GM12891 (cell line): ENCODE measurements around the gene IQCK.

Experiments
- DNase-seq: peaks from one replicate; pipeline ENCODE4 v3.0.0; 2011; ENCODE audit warnings: low spot score; ENCODE audit not compliant: insufficient read length
- FAIRE-seq: peaks from 2 replicates; lab custom pipeline; 2011; peaks lifted over from hg19 to GRCh38; lab: Jason Lieb, UNC
- PAX5 ChIP-seq: IDR thresholded peaks from 2 replicates; pipeline ENCODE4 v1.6.1; 2011; ENCODE audit warnings: low read length, moderate library complexity, mild to moderate bottlenecking; ENCODE audit not compliant: insufficient read depth, severe bottlenecking
- POLR2A ChIP-seq: IDR thresholded peaks from 2 replicates; pipeline ENCODE4 v1.6.1; 2011; ENCODE audit warnings: low read depth, low read length, control low read depth
- POLR2AphosphoS5 ChIP-seq: IDR thresholded peaks from 2 replicates; pipeline ENCODE4 v1.6.1; 2011; ENCODE audit warnings: low read depth, low read length, control low read depth
- POU2F2 ChIP-seq: IDR thresholded peaks from 2 replicates; pipeline ENCODE4 v1.6.1; 2011; ENCODE audit warnings: low read depth, mild to moderate bottlenecking, control low read depth, low read length, moderate library complexity
- SPI1 ChIP-seq: IDR thresholded peaks from 2 replicates; pipeline ENCODE4 v1.6.1; 2011; ENCODE audit warnings: low read depth, low read length, control low read depth
- TAF1 ChIP-seq: IDR thresholded peaks from 2 replicates; pipeline ENCODE4 v1.6.1; 2011; ENCODE audit warnings: low read depth, low read length, control low read depth

The IQCK gene

GRCh38 chr16:19766554-19766884, 48.4 kb downstream of the IQCK start:
- DNase-seq: no peak

DNA sequence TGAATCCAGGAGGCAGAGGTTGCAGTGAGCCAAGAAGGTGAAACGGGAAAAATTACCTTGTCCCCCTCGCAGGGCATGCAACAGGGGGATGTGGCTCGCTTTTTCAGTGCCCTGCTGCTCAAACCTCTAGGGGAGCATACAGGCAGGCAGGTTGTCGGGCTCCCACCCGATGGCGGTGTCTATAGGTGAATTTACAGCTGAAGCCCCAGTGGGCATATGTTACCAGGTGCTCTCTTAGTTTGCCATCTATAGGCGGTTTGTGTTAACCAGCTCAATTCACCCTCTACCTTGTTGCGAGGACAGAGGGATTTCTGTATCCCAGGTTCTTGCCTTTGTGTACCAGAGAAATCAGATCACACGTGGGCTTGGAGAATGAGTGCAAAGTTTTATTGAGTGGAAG, 48.9 kb downstream of the IQCK start:
- FAIRE-seq: no peak
- DNase-seq: no peak
- TF ChIP-seq TAF1 (no peak), PAX5 (no peak), POU2F2 (no peak), POLR2A (no peak), POLR2AphosphoS5 (no peak), SPI1 (no peak)

More at GRCh38 chr16:19766554-19766884, 48.4 kb downstream of the IQCK start:
- TF ChIP-seq POLR2AphosphoS5 (no peak), PAX5 (no peak), POLR2A (no peak), TAF1 (no peak), SPI1 (no peak), POU2F2 (no peak)
- no peak for FAIRE-seq

- FAIRE-seq: no peak
- DNase-seq: no peak
- TF ChIP-seq POU2F2 (no peak), SPI1 (no peak), TAF1 (no peak), POLR2A (no peak), PAX5 (no peak), POLR2AphosphoS5 (no peak)
These were observed 49.4 kb downstream of the IQCK start for GRCh38 chr16:19767497-19767896.

DNA sequence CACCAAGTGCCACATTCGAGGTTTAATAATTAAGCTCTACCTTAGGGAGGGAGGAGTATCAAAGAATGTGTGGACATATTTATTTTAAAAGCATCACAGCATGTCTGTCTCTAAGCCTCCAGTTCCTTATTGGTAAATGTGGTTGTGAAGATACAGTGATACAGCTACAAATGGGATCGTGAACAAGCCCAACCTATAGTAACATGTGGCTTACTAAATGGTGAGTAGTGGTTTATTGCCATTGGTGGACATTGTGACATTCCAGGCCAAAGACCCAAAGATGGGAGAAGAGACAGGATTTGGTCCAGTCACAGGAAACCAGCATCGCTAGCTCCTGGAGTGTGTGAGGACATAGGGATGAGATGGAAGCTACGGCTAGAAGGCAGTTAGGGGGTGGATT, 51.2 kb downstream of the IQCK start:
- no peak for DNase-seq
- TF ChIP-seq TAF1: no peak
- no peak for TF ChIP-seq POU2F2
- no peak for TF ChIP-seq PAX5
- TF ChIP-seq SPI1: no peak
- TF ChIP-seq POLR2A: no peak
- TF ChIP-seq POLR2AphosphoS5: no peak
- FAIRE-seq: no peak

GRCh38 chr16:19771040-19771439, 53.0 kb downstream of the IQCK start:
- TF ChIP-seq PAX5 (no peak), POU2F2 (no peak), SPI1 (no peak), POLR2AphosphoS5 (no peak), TAF1 (no peak), POLR2A (no peak)
- DNase-seq: no peak
- no peak for FAIRE-seq

DNA sequence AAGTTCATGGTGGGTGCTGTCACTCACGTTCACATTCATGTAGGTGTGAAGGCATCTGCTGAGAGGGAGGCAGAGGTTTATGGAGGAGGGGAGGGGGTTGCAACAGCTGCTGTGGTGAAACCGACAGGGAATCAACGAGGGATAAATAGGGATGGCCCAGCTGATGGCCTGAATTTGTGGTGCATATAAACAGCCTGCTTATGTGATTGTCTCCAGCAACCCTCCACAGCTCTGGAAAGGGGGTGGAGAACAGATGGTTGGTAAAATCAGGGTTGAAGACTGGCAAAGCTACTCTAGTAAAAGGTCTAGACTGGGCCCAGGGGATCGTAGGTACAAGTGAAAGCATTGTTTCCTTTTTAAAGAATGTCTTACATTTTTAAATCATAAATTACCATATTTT, 53.7 kb downstream of the IQCK start:
- FAIRE-seq: no peak
- TF ChIP-seq PAX5: no peak
- no peak for TF ChIP-seq TAF1
- no peak for TF ChIP-seq POU2F2
- no peak for TF ChIP-seq POLR2AphosphoS5
- TF ChIP-seq SPI1: no peak
- TF ChIP-seq POLR2A: no peak

DNA sequence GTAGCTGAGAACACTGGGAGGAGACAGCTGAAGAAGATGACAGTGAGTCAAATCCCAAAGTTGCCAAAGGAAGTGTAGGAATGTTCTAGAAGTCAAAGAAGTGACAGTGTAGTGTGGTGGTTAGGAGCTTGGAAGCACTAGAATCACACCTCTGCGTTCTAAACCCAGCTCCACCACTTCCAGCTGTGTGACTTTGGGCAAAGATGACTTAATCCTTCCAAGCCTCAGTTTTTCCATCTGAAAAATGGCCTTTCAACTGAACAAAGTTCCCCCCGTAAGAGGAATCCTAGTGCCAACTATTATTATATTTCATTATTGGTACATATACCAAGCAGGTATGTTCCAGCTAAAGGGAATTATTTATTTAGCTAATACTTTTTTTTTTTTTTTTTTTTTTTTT, 56.0 kb downstream of the IQCK start:
- DNase-seq (no peak), FAIRE-seq (no peak)
- TF ChIP-seq POLR2AphosphoS5: no peak
- TF ChIP-seq PAX5: no peak
- TF ChIP-seq SPI1: no peak
- no peak for TF ChIP-seq POLR2A
- TF ChIP-seq TAF1: no peak
- TF ChIP-seq POU2F2: no peak

More for the DNA sequence above, 53.7 kb downstream of the IQCK start:
- DNase-seq: no peak

DNA sequence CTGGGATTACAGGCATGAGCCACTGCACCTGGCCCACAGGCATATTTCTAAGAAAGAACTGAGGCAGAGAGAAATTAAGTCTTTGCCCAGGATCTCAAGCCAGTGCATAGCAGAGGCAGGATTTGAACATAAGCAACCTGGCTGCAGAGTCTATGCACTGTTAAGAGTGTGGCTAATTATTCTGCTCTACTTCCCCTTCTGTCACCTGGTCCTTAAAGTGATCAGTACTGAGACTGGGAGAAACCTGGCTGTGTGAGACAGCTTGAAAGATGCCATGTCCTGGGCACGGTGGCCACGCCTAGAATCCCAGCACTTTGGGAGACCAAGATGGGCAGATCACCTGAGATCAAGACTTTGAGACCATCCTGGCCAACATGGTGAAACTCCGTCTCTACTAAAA, 58.1 kb downstream of the IQCK start:
- DNase-seq (no peak), FAIRE-seq (peak; percentile 73)
- TF ChIP-seq POU2F2: no peak
- TF ChIP-seq POLR2A: no peak
- no peak for TF ChIP-seq SPI1
- no peak for TF ChIP-seq POLR2AphosphoS5
- no peak for TF ChIP-seq TAF1
- TF ChIP-seq PAX5: no peak

- FAIRE-seq: no peak
- DNase-seq: no peak
- TF ChIP-seq POU2F2: no peak
- no peak for TF ChIP-seq PAX5
- TF ChIP-seq SPI1: no peak
These were observed 58.5 kb downstream of the IQCK start for GRCh38 chr16:19776565-19776964.

DNA sequence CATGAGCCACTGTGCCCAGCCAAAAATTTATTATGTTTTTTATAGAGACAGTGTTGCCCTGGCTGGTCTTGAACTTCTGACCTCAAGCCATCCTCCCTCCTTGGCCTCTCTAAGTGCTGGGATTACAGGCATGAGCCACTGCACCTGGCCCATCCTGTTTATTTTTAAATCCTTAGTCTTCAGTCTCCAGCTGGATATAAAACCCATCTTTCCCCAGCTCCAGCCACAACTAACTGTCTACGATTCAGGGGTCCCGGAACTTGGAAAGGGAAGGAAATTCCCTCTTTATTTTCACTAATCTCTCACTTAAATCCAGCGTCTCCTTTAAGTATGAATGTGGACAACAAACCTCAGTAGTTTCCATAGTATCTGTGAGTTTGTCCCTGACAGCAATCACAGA, 62.2 kb downstream of the IQCK start:
- DNase-seq (no peak), FAIRE-seq (no peak)
- TF ChIP-seq POLR2A (no peak), TAF1 (no peak), POLR2AphosphoS5 (no peak), POU2F2 (no peak), SPI1 (no peak), PAX5 (no peak)

DNA sequence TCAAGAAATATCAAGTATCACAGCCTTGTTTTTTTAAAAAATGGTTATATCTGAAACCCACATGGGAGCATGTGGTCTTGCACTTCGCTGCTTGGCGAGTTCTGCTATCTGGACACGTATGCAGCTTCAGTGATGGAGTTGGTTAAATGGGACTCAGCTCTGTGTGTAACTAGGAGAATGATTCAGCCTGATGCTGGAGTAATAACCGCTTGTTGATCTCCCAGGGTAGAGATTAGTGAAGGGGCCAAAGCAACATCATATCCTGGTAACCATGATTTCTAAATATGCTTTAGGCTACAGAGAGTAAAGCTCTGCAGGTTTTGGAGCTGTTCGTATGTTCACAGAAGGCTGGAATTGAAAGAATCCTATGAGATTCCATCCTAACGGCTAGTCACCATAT, 63.2 kb downstream of the IQCK start:
- TF ChIP-seq POLR2A: no peak
- no peak for TF ChIP-seq TAF1
- no peak for TF ChIP-seq POLR2AphosphoS5
- DNase-seq (no peak), FAIRE-seq (no peak)
